HG02970 (cell line): Measurements from ENCODE around the gene IFNA13.

Source experiments
- ATAC-seq: cut with Tn5 transposase; IDR thresholded peaks from one replicate; pipeline ENCODE4 v1.9.1; 2021; ENCODE audit warnings: mild to moderate bottlenecking, moderate library complexity, moderate number of reproducible peaks; ENCODE audit not compliant: unreplicated experiment, low FRiP score

Gene IFNA13

DNA sequence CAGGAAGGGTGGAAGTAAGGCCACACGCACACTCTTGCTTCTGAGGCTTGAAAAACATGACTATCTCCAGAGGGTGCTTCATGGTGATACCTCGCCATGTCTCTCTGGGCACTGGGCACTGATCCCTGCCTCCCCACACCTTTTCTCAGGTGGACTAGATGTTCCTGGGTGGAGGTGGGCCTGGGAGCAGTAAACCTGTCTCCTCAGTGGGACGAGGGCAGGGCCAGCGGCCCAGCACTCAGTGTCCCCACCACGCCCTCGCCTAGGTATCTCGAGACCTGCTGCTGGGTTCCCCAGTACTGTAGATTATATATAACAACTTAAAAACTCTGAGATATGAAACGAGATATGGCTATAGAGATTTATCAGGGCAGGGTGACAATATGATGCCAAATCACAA is 5.6 kb downstream of the IFNA13 start:
- no peak for ATAC-seq

DNA sequence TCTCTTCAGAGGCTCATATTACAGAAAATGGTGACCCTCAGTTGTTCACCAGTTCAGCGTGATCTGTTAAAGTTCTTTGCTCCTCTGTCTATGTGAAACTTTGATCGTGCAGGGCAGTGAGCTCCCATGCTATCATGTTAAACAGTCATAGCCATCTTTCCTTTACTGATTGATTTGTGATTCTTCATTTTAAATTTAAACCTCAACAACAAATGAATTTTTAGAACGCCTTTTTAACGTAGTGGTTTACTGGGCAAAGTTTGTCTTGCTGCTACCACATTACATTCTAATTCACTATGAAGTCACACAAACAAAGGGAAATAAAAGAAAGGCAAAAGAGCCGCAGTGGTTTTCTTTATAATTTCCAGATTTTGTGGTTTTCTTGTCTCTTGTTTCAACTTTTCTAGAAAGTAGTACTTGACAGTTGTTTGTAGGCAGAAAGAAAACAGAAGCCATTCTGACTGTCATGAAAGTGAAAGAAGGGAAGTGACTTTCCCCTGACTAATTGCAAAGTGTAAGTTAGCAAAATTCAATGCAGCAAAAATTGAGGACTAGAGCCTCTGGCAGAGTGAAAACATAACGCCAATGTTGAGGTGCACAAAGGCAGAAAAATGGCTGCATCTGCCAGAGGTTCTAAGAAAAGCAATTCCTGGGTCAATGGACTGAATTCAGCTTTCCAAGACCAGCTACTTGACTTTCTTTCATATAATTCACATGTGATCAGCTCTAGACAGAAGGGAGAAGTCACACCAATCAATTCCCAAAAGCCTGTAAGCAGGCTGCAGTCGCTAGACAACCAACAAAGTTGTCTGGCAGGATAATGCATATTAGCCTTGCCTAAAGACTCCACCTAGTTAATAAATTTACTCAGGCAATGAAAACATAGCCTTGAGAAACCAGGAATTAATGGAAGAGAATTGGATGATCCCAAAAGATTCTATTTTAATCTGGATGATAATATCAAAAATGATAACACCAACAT is 10.1 kb downstream of the IFNA13 start:
- ATAC-seq: peak; percentile 76

DNA sequence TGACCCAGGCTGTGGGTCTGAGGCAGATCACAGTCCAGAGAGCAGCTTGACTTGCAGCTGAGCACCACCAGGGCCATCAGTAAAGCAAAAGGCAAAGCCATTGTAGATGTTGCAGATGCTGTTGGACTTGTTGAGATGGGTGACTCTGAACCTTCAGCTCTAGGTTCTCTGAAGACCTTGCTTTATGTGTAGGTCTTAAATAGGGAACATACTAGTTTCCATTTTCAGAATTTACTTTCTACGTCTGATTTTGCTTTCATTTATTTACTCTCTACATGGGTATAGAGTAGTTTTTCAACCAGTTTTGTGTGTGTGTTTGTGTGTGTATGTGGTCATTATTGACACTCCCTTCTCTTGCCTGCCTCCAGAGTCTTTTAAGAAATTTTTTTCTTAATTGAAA is 17.1 kb downstream of the IFNA13 start, which contains the start of gene IFNA6:
Gene IFNA6, minus strand, starts transcription at position 101 of the 400 bp plus-strand sequence. Its CDS starts 0 bp downstream, at position 101.
- no peak for ATAC-seq

DNA sequence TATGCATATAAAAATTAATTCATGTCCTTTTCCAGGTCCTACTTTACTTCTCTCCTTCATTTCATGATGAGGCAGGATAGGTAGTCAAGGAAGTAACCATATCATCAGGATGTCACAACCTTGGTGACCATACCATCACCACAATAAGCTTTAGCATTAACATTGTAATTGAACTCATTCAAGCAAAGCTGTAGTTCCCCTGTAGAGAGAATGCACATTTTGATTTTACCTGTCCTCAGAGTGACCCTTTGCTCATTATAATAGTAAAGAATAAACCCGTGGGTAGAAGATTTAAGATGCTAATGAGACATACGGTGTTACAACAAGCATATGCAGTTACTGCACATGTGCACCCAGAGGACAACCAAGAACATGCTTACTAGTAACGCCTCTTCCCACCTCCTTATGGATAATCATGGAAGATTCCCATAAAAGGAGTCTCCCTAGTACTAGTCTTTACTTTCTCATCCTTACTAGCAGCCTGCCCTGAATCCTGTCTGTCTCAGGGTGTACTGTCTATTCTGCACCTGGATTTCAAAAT is 19.4 kb downstream of the IFNA13 start:
- ATAC-seq: no peak

DNA sequence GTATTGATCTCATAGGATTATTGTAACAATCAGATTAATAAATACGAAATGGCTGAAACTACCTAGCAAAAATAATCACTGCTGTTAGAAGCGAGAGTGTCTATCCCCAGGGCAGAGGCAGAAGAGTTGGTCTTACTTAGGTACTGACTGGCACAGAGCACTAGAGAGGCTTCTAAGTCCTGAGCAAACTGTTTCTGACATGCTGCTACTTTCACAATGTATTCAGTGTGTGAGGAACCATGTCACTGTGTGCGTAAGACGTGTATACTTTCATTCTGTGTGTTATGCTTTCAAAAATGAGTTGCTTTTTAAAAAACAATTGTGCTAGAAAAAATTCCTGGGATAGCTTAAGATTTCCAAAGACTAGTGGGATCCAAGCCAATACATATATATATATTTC is 27.1 kb downstream of the IFNA13 start:
- ATAC-seq: no peak

DNA sequence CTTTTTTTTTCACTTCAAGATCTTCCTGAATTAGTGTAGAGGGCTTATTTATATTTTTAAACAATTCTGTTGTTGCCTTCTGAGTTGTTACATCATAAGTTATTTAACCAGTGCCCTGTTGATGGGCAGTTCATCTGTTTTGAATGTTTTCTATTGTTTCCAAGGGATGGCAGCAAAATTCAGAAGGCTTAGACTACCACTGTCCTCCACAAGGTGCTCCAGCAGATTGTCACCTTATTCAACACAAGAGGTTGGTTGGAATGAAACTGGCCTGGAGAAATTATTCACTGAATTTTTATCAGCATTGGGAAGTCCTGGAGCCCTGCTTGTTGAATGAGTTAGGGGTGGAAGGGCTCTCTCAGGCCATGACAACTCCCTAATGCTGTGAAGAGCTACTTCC is 31.4 kb downstream of the IFNA13 start:
- no peak for ATAC-seq

DNA sequence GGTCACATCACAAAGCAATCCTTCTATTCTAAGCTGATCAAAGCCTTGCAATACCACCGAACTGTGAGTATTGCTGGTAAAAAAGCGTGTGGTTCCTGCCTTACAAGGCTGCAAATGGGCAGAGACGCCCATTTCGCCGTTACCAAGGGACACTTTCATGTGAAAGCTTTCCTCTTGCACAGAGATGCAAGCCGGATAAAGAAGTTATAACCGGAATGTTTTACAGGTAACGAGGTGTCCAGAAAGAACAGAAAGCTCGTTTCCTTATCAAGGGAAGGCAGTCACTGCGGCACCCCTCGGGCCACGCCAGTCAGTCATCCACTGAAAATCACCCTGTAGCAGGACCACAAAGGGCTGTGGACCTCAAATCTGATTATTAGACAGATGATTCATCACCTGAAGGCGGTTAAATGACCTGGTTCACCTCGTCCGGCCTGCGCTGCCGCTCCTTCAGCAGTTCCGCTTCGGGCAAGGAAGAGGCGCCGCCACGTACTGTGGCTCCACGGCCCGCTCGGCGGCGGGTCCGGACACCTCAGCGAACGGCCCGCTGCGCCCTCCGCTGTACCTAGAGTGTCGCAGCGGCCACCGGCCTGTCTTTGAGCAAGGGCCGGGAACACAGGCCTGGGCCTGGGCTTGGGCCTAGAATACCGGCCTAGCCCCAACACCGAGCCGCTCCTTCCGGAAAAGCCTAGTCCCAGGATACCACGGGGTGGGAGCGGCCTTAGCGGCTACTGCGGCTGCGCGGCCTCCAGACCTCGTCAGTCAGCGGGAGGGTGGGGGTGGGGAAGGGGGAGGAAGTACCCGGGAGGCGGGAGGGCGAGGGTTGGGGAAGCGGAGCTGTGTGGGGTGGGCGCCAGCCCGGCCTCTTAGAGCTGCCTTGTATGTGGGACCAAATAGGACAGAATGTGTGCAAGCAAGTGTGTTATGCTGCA is 32.9 kb downstream of the IFNA13 start, which contains the start of gene KLHL9:
Gene KLHL9, minus strand, starts transcription at position 704 of the 932 bp plus-strand sequence. Its CDS starts 545 bp downstream, at position 159.
- ATAC-seq: peak; percentile 90

DNA sequence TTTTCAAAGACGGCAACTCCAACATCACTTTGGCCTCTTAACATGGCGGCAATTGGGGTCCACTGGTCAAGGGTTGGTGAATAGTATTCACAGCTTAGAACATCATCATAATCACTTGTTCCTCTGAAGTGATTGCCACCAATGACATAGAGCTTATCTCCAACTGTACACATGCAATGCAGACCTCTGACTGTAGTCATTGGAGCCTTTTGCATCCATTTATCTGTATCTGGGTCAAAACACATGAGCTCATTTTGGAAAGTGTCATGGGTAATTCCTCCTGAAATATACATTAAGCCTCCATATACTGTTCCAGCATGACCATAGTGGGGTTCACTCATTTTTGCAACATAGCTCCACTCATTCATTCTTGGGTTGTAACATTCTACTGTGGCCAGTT is 34.6 kb downstream of the IFNA13 start:
- ATAC-seq: no peak

DNA sequence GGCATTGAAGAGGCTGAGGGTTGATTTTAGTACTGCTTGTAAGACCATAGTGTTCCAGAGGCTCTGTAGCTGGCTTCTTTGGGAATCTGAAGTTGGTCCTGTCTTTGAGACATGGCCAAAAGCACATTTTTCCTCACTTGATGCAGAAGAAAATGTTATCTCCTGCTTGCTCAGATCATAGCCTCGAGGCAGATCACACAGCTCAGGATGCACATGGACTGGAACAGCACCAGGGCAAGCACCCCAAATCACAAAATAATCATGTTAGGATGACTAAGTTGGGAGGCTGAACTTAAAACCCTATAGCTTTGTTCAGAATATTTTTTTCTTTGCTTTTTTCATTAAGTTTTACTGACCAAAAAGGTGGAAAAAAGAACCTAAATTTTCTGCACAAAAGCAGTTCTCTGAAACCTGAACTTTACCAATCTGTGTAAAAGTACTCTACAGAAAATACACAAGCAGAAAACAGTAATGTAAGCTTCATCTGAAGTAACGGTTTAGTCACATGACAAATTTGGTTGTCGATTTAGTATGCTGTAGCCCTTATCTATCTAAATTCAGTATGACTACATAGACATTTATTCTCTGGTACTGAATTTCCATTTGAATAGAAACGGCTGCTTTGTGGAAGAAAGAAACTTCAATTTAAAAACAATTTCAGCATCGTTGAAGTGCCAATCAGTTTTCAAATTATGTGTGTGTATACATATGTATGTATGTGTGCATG is 36.0 kb downstream of the IFNA13 start:
- no peak for ATAC-seq

DNA sequence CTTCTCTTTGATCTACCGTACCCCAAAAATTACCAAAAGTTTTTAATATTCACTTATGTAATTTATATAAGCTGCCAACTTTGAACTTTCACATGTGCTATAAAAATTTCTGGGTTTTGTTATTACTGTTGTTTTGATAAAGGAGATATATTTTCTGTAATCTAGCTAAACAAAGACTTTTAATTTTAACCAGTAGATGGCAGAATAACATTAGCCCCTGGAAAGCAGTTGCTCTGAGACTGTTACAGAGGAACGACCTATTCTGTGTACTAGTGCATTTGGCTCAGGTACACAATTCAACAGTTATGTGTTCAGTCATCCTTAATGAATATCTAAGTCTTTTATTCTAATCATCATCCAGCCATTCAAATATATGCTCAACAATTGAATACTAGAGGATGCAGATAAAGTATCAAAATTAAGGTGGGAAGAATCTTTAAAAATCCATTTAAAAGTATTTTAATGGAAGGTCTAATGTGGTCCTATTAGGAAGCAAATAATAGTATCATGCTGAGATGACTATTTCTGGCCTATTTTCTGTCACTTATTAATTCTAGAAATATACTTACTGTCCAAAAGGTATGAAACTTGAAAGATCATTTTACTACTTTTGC is 41.2 kb downstream of the IFNA13 start:
- ATAC-seq: no peak

DNA sequence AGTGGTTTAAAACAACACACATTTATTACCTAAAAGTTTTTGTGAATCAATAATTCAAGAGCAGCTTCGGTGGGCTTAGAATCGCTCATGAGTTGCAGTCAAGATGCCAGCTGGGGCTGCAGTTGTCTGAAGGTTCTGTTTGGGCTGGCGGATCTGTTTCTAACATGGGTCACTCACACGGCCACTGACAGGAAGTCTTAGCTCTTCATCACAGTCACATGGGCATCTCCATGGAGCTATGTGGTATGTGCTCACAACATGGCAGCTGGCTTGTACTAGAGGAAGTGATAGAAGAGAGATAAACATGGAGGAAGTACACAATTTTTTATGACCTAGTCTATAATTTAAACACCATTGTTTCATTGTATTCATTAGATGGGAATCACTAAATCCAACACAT is 43.8 kb downstream of the IFNA13 start:
- no peak for ATAC-seq

DNA sequence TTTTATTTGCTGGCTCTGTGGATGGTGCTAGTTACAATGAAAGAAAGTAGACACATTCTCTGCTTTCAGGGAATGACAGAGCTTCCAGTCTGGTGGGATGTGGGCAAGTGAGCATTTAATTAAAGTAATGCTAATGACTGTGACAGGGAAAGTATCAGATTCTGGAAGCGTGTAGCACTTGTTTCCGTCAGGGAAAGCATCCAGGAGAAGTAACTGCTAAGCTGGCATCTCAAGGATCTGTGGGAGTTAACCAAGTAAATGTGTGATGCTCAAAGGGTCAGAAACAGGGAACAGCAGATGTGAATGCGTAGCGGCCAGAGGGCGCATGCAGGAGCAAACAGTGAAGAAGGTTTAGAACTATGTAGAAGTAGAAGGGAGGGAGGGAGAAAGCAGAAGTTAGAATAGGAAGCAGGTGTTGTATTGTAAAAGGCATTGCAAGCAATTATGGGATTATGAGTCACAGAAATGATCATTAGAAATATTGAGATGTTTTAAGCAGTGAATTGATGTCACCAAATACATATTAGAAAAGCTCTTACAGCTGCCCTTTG is 44.9 kb downstream of the IFNA13 start:
- ATAC-seq: no peak

DNA sequence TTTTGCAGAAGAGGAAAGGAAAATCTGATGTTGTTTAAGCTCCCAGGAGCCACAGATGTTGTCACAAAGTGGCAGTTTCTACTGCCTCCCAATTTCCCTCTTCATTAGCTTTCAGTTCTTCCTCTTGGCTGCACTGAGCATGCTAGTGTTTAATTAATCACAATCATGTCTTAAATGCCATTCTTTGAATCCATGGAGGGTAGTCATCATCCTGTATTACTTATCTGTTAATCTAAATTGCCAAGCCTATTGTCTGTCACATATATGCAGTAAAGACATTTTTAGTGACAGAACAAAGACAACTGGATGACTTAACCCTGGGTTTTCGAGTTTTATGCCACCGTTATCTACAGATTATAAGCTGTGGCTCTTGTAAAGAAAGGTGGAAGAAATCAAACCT is 47.4 kb downstream of the IFNA13 start:
- no peak for ATAC-seq

DNA sequence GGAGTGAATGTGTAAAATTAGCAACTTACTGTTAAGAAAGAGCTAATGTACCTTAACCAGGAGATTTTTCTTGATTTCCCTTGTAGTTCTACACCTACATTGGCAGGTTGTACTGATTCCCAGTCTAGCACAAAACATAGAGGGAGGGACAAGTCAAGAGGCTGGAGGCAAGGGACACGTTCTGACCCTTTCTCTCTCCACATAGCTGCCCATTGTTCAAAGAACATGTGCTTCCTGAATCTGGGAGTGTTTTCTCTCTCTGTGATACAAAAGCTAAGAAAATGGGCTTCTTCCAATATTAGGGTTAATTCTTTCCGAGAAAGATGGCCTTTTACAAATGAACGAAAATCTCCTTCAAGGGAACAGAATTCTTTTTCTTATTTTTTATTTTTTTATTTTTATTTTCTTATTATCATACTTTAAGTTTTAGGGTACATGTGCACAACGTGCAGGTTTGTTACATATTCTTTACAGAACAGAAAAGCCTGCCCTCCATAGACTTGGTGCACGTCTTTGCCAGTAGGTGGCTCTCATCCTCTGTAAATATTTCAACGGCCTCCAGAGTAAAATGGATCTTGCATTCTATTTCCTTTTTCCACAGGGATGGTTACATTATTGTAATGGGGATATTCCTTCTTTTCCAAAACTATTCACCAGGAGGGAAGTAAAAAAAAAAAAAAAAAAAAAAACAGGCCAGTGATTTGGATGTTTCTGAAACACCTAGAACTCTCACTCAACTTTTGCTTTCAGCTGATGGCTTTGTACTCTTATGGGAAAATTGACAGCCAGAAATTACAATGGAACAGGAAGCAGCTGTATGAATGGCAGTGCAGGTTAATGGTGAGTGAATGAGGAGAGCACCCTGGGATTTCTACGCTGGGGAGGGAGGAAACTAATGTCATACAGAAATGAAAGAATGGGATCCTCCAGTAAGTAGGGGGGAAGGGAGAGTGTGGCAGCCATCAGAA is 49.6 kb downstream of the IFNA13 start:
- no peak for ATAC-seq
